SK-N-SH (cell line): ENCODE results near the gene MED12. TPM values are rescaled to one million over a fixed set of nuclear protein-coding genes. Genes with fewer than 3 reads are reported as not detected.

ENCODE experiments used
- CTCF ChIA-PET: fragments of 300-600, 350-600 bp; formaldehyde crosslinking; extraction: SDS; loops from one replicate; lab custom pipeline; 2021; lab: Yijun Ruan, JAX
- POLR2A ChIA-PET: fragments of 350-600 bp; sonication (Branson Sonifier 250); formaldehyde crosslinking; extraction: SDS; loops from one replicate; lab custom pipeline; 2020; ENCODE audit warnings: antibody characterized with exemption, inconsistent platforms; lab: Yijun Ruan, JAX
- DNase-seq: peaks from one replicate; pipeline ENCODE4 v3.0.0; 2012
- H2AFZ ChIP-seq: fragments of 200-600 bp; sonication (generic); 2 replicates; pipeline ENCODE4 v1.8.1; 2016; ENCODE audit warnings: antibody characterized with exemption, mild to moderate bottlenecking, low read depth
- H3F3A ChIP-seq: fragments of 200-600 bp; sonication (generic); replicated peaks from 2 replicates; pipeline ENCODE3; 2016; ENCODE audit warnings: antibody characterized with exemption, mild to moderate bottlenecking; ENCODE audit not compliant: insufficient read depth
- H3K27ac ChIP-seq, 2 experiments: fragments of 200-500 bp in 1 of 2; fragments of 200-600 bp in 1 of 2; sonication (Bioruptor generic) in 1 of 2; sonication (generic), shearing (Covaris generic) in 1 of 2; 2 replicates each; pipeline versions ENCODE4 v1.5.1 to v1.6.1; 2014 to 2016; ENCODE audit warnings: low read depth in 2 of 2, inconsistent platforms in 1 of 2, low read length in 1 of 2, mild to moderate bottlenecking in 1 of 2, mixed read lengths in 1 of 2
- H3K27me3 ChIP-seq: fragments of 200-600 bp; sonication (generic), shearing (Covaris generic); 2 replicates; pipeline ENCODE4 v1.6.1; 2016; ENCODE audit warnings: mixed run types; ENCODE audit not compliant: insufficient read depth
- H3K36me3 ChIP-seq, 2 experiments: fragments of 200-500 bp in 1 of 2; fragments of 200-600 bp in 1 of 2; sonication (Bioruptor generic) in 1 of 2; sonication (generic) in 1 of 2; replicated peaks in 1 of 2; 2 replicates each; pipeline versions ENCODE3 to v1.5.1; 2014 to 2016; ENCODE audit warnings: low read length in 1 of 2, mild to moderate bottlenecking in 1 of 2; ENCODE audit not compliant: insufficient read depth in 2 of 2, control insufficient read depth in 1 of 2
- H3K4me1 ChIP-seq, 2 experiments: fragments of 200-500 bp in 1 of 2; fragments of 200-600 bp in 1 of 2; sonication (Bioruptor generic) in 1 of 2; sonication (generic), shearing (Covaris generic) in 1 of 2; 2 replicates each; pipeline versions ENCODE4 v1.5.1 to v1.6.1; 2014 to 2016; ENCODE audit warnings: low read depth in 1 of 2, low read length in 1 of 2, mixed run types in 1 of 2; ENCODE audit not compliant: insufficient read depth in 2 of 2, control insufficient read depth in 1 of 2
- H3K4me2 ChIP-seq: fragments of 200-600 bp; sonication (generic), shearing (Covaris generic); 2 replicates; pipeline ENCODE4 v1.6.1; 2017; ENCODE audit warnings: mixed run types
- H3K4me3 ChIP-seq, 2 experiments: fragments of 200-500 bp in 1 of 2; fragments of 200-600 bp in 1 of 2; sonication (Bioruptor generic) in 1 of 2; sonication (generic), shearing (Covaris generic) in 1 of 2; 2 replicates each; pipeline versions ENCODE4 v1.5.1 to v1.8.1; 2014 to 2016; ENCODE audit warnings: low read depth in 2 of 2, inconsistent platforms in 1 of 2, low read length in 1 of 2, mild to moderate bottlenecking in 1 of 2, mixed read lengths in 1 of 2, moderate library complexity in 1 of 2
- H3K79me2 ChIP-seq: fragments of 200-600 bp; sonication (generic); 2 replicates; pipeline ENCODE4 v1.8.1; 2017; ENCODE audit warnings: mild to moderate bottlenecking; ENCODE audit not compliant: insufficient read depth
- H3K9ac ChIP-seq: fragments of 200-600 bp; sonication (generic); 2 replicates; pipeline ENCODE4 v1.6.1; 2017; ENCODE audit warnings: mixed run types
- H3K9me2 ChIP-seq: fragments of 200-600 bp; sonication (generic); 2 replicates; pipeline ENCODE4 v1.6.1; 2017; ENCODE audit warnings: mixed run types
- H3K9me3 ChIP-seq: fragments of 200-600 bp; sonication (generic); 2 replicates; pipeline ENCODE4 v1.6.1; 2017; ENCODE audit warnings: mixed run types, mild to moderate bottlenecking, moderate library complexity
- H4K20me1 ChIP-seq: fragments of 200-600 bp; sonication (generic); 2 replicates; pipeline ENCODE4 v1.6.1; 2017; ENCODE audit warnings: mild to moderate bottlenecking, mixed run types; ENCODE audit not compliant: insufficient read depth
- CHD2 ChIP-seq: fragments of 150-350 bp; IDR thresholded peaks from 2 replicates; pipeline ENCODE4 v1.6.1; 2018; ENCODE audit warnings: low read length; ENCODE audit not compliant: partially characterized antibody
- ELF1 ChIP-seq: IDR thresholded peaks from 2 replicates; pipeline ENCODE4 v1.4.0; 2012
- GABPA ChIP-seq: IDR thresholded peaks from 2 replicates; pipeline ENCODE4 v1.4.0; 2012; ENCODE audit warnings: low read depth, mild to moderate bottlenecking
- MEF2A ChIP-seq: IDR thresholded peaks from 2 replicates; pipeline ENCODE4 v1.4.0; 2012; ENCODE audit warnings: low read depth, borderline replicate concordance
- POLR2AphosphoS5 ChIP-seq: IDR thresholded peaks from 2 replicates; pipeline ENCODE4 v1.6.1; 2012; ENCODE audit warnings: low read depth, low read length
- TEAD4 ChIP-seq: IDR thresholded peaks from 2 replicates; pipeline ENCODE4 v1.4.0; 2012; ENCODE audit warnings: mild to moderate bottlenecking, borderline replicate concordance; ENCODE audit not compliant: insufficient read depth
- USF1 ChIP-seq: IDR thresholded peaks from 2 replicates; pipeline ENCODE4 v1.4.0; 2012; ENCODE audit warnings: low read depth, borderline replicate concordance
- YY1 ChIP-seq: IDR thresholded peaks from 2 replicates; pipeline ENCODE4 v1.4.0; 2012; ENCODE audit warnings: low read depth, mild to moderate bottlenecking
- ZBTB33 ChIP-seq: IDR thresholded peaks from 2 replicates; pipeline ENCODE4 v1.4.0; 2012; ENCODE audit warnings: low read depth, borderline replicate concordance
- WGBS: methylation state at CpG from one replicate; pipeline ENCODE4 v1.1.6; 2017; ENCODE audit warnings: low lambda C conversion rate; 5-methylcytosine and 5-hydroxymethylcytosine counted together
- polyA plus RNA-seq, 3 experiments: library from polyadenylated mRNA; depleted of rRNA; stranded (reverse); fragments of >200 nt; gene quantifications; 2 replicates each; pipeline ENCODE4 v1.2.3, GENCODE V29; 2012
- TF ChIP-seq, protein P1 (sequence below): fragments of 150-350 bp; IDR thresholded peaks from 2 replicates; pipeline ENCODE4 v1.6.1; 2016; ENCODE audit warnings: mild to moderate bottlenecking, low read depth, low read length
- TF ChIP-seq, protein P2 (sequence below): IDR thresholded peaks from 2 replicates; pipeline ENCODE4; 2012
- TF ChIP-seq, protein P3 (sequence below): IDR thresholded peaks from 2 replicates; pipeline ENCODE4 v1.4.0; 2012; ENCODE audit warnings: low read depth

The MED12 gene
- polyA plus RNA-seq (2012; rRNA removed) = 11.3 and 18.5 TPM in 2 replicates
- polyA plus RNA-seq (2012; cell fraction: cytosol; rRNA removed) = 8.6 and 9.8 TPM in 2 replicates
- polyA plus RNA-seq (2012; cell fraction: nucleus; rRNA removed) = 51.1 and 57.3 TPM in 2 replicates

GRCh38 chrX:71118032-71118984 lies at the start of gene MED12:
MED12 (plus strand) TSS chrX:71118596; CDS start chrX:71118755, 159 bp downstream.
- peak; percentile 88 for DNase-seq
- peak within 1 kb of the TSS; percentile 85 for H3K4me2 ChIP-seq
- TF ChIP-seq USF1 (no peak), TEAD4 (no peak), ELF1 (no peak), POLR2AphosphoS5 (peak; percentile 44), GABPA (no peak), YY1 (peak; percentile 89)
- TF ChIP-seq, protein P1, sequence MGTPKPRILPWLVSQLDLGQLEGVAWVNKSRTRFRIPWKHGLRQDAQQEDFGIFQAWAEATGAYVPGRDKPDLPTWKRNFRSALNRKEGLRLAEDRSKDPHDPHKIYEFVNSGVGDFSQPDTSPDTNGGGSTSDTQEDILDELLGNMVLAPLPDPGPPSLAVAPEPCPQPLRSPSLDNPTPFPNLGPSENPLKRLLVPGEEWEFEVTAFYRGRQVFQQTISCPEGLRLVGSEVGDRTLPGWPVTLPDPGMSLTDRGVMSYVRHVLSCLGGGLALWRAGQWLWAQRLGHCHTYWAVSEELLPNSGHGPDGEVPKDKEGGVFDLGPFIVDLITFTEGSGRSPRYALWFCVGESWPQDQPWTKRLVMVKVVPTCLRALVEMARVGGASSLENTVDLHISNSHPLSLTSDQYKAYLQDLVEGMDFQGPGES = no peak
- TF ChIP-seq, protein P2, sequence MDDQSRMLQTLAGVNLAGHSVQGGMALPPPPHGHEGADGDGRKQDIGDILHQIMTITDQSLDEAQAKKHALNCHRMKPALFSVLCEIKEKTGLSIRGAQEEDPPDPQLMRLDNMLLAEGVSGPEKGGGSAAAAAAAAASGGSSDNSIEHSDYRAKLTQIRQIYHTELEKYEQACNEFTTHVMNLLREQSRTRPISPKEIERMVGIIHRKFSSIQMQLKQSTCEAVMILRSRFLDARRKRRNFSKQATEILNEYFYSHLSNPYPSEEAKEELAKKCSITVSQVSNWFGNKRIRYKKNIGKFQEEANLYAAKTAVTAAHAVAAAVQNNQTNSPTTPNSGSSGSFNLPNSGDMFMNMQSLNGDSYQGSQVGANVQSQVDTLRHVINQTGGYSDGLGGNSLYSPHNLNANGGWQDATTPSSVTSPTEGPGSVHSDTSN = no peak
- TF ChIP-seq, protein P3, sequence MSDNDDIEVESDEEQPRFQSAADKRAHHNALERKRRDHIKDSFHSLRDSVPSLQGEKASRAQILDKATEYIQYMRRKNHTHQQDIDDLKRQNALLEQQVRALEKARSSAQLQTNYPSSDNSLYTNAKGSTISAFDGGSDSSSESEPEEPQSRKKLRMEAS = 0 out of 2 replicates have a peak, but pooled peaks have one; percentile 24
- ChIA-PET POLR2A (interaction anchor here (0.9 to 2.0 kb wide), 4 partner anchors 9 to 64 kb away, joined by 3 to 8 read pairs (median 4); no protein-coding TSS in a partner anchor), CTCF (interaction anchor here (0.6 to 4.9 kb wide), 6 partner anchors 11 to 147 kb away, joined by 3 to 27 read pairs (median 3); partner anchors contain the start of gene FOXO4)
- H3K9ac ChIP-seq = peak within 1 kb of the TSS; percentile 84
- no peaks in the 10 kb centered on the region for H3K9me2 ChIP-seq
- peaks cover 0 to 8% of the 10 kb centered on the region in 2 experiments; a peak in 1 of 4 replicates for H3K4me1 ChIP-seq
- H3K4me3 ChIP-seq = peak within 1 kb of the TSS; percentile 62 to 70
- 9% methylated on average over 50 of the region's 56 CpGs for WGBS
- peaks cover 13% of the 10 kb centered on the region; the same call in 1 of the 2 replicates for H3K79me2 ChIP-seq
- no peaks in the 10 kb centered on the region for H3K9me3 ChIP-seq
- H4K20me1 ChIP-seq = no peaks in the 10 kb centered on the region
- H3F3A ChIP-seq = no peaks in the 10 kb centered on the region
- peaks cover 12 to 30% of the 10 kb centered on the region in 2 experiments for H3K36me3 ChIP-seq
- no peaks in the 10 kb centered on the region; the same call in 1 of the 2 replicates for H3K27me3 ChIP-seq
- H3K27ac ChIP-seq = peak within 1 kb of the TSS; percentile 53 to 62; a peak in 3 of 4 replicates
- H2AFZ ChIP-seq = peak within 1 kb of the TSS; percentile 98

GRCh38 chrX:71070531-71070930 lies 47.9 kb upstream of the MED12 start:
- Histone ChIP-seq H2AFZ (no peak overlapping the region), H3K4me2 (no peak overlapping the region), H3K9me3 (no peaks in the 10 kb centered on the region; the same call in 1 of the 2 replicates), H3K4me1 (no peaks in the 10 kb centered on the region), H3K9ac (no peak overlapping the region), H3K9me2 (no peaks in the 10 kb centered on the region), H4K20me1 (no peaks in the 10 kb centered on the region), H3K36me3 (no peaks in the 10 kb centered on the region), H3K27ac (no peak overlapping the region), H3K27me3 (peaks cover 6% of the 10 kb centered on the region; the same call in 1 of the 2 replicates), H3F3A (no peaks in the 10 kb centered on the region), H3K4me3 (no peak overlapping the region), H3K79me2 (peaks cover 23% of the 10 kb centered on the region)
- DNase-seq = no peak
- POLR2A ChIA-PET = no interaction called here
- TF ChIP-seq ZBTB33 (no peak), MEF2A (no peak), CHD2 (no peak)
- WGBS = 38% methylated on average over 5 of the region's 5 CpGs
- CTCF ChIA-PET = no interaction called here
